ENCODE results near the gene SLC26A1.

- TF ChIP-seq CTCF (IDR thresholded peaks at IDR 0.05), result no peak
- TF ChIP-seq SIN3A (IDR thresholded peaks at IDR 0.05; ENCODE audit: borderline replicate concordance, insufficient read depth, low read depth, low read length), result no peak
- no peak for TF ChIP-seq POLR2AphosphoS5 (IDR thresholded peaks at IDR 0.05; ENCODE audit: low read depth, low read length)
- TF ChIP-seq TCF7L2 (IDR thresholded peaks at IDR 0.05; ENCODE audit: low read depth, low read length), result no peak
These were observed 36.5 kb downstream of the SLC26A1 start for GRCh38 chr4:956531-957230.

Measured in Panc1 (cell line).